Spleen (tissue), 11 donors: ENCODE data around the gene MAP1LC3A. TPM values are rescaled to one million over a fixed set of nuclear protein-coding genes. Genes with fewer than 3 reads are reported as not detected.

Source experiments
- DNase-seq: peaks from one replicate; pipeline ENCODE4 v3.0.0-alpha.2; 2020
- H3K27ac ChIP-seq, 8 donors: fragments of 200-600 bp; sonication (generic) in 7 of 8; 1 replicate in 4 of 8; 2 replicates in 4 of 8; pipeline versions ENCODE4 v1.5.0 to v1.8.0; 2016 to 2021; ENCODE audit warnings: inconsistent platforms in 4 of 8, mild to moderate bottlenecking in 4 of 8, moderate library complexity in 1 of 8
- H3K27me3 ChIP-seq, 7 donors: fragments of 200-600 bp; sonication (generic) in 6 of 7; replicated peaks in 1 of 7; 1 replicate in 4 of 7; 2 replicates in 3 of 7; pipeline versions ENCODE4 v1.5.0 to v1.8.0; 2016 to 2021; ENCODE audit warnings: inconsistent platforms in 3 of 7, mild to moderate bottlenecking in 1 of 7
- H3K36me3 ChIP-seq, 6 donors: fragments of 200-600 bp; sonication (generic) in 5 of 6; 1 replicate in 4 of 6; 2 replicates in 2 of 6; pipeline versions ENCODE4 v1.5.0 to v1.8.0; 2016 to 2021; ENCODE audit warnings: inconsistent platforms in 2 of 6
- H3K4me1 ChIP-seq, 6 donors: fragments of 200-600 bp; sonication (generic) in 5 of 6; 1 replicate in 3 of 6; 2 replicates in 3 of 6; pipeline versions ENCODE4 v1.5.0 to v1.8.0; 2016 to 2021; ENCODE audit warnings: inconsistent platforms in 3 of 6
- H3K4me3 ChIP-seq, 8 donors: fragments of 200-600 bp; sonication (generic) in 7 of 8; 1 replicate in 4 of 8; 2 replicates in 4 of 8; pipeline versions ENCODE4 v1.5.0 to v1.8.0; 2016 to 2021; ENCODE audit warnings: inconsistent platforms in 4 of 8, mild to moderate bottlenecking in 4 of 8, moderate library complexity in 2 of 8
- H3K9me3 ChIP-seq, 8 donors: fragments of 200-600 bp; sonication (generic) in 7 of 8; 1 replicate in 4 of 8; 2 replicates in 4 of 8; pipeline versions ENCODE4 v1.5.0 to v1.8.0; 2016 to 2021; ENCODE audit warnings: inconsistent platforms in 4 of 8
- CTCF ChIP-seq, 11 experiments: fragments of 200-600 bp in 7 of 11; fragments of 450-650 bp in 4 of 11; sonication (generic) in 4 of 11; IDR thresholded peaks in 8 of 11; conservative IDR thresholded peaks in 3 of 11; 1 replicate in 7 of 11; 2 replicates in 4 of 11; pipeline versions ENCODE4 v1.4.0 to v1.8.0; 2016 to 2021; ENCODE audit warnings: antibody characterized with exemption in 11 of 11, inconsistent platforms in 4 of 11, mild to moderate bottlenecking in 1 of 11
- POLR2A ChIP-seq, 3 donors: fragments of 450-650 bp; IDR thresholded peaks; one replicate each; pipeline ENCODE4 v1.5.1; 2017; ENCODE audit warnings: antibody characterized with exemption in 3 of 3, mild to moderate bottlenecking in 1 of 3
- POLR2AphosphoS5 ChIP-seq, 3 donors: sonication (generic); formaldehyde crosslinking; IDR thresholded peaks; one replicate each; pipeline ENCODE4 v1.5.1; 2017; ENCODE audit warnings: antibody characterized with exemption in 3 of 3
- WGBS, 5 donors: extraction: QIAGEN DNeasy Blood & Tissue Kit in 3 of 5; methylation state at CpG; one replicate each; pipeline versions ENCODE4 v1.1.5 to v1.1.7; 2013 to 2018; 5-methylcytosine and 5-hydroxymethylcytosine counted together
- intact Hi-C: fragments of 100-400 bp; cut with DNase I; formaldehyde crosslinking; loops from one replicate; pipeline ENCODE4 v1.15.0; 2023; ENCODE audit warnings: low total_unique reads
- polyA plus RNA-seq, 3 donors: library from polyadenylated mRNA; stranded (reverse); fragments of 200-250 nt; gene quantifications; one replicate each; pipeline ENCODE4 v1.2.1, GENCODE V29; 2013
- total RNA-seq, 7 donors: library from RNA; depleted of rRNA in 3 of 7; stranded (reverse); fragments of >200 nt in 3 of 7; fragmentation: NEBNext Ultra II Directional in 4 of 7; extraction: Animal tissue kit (Norgen Biotek cat#: 25700) in 4 of 7; gene quantifications; one replicate each; pipeline versions ENCODE4 v1.1.0 to v1.2.1, GENCODE V29; 2016 to 2021
- donor health status: healthy with polysubstance abuse.
- donor health status: DM: no; HTN: no; CAD: no; lungs with moderate emphysema.
- donor health status: DM: no; HTN: no; CAD: no.
- donor health status: Bipolar disorder and iron deficiency.
- donor health status: healthy.
- donor health status: DM: no; HTN: no; CAD: no.
- donor health status: DM: yes; HTN: yes; CAD: no.

MAP1LC3A gene
- total and polyA plus RNA-seq, 10 donors, result 13.0 to 56.7 (median 30.1) TPM

GRCh38 chr20:34536798-34537394 is 21.6 kb upstream of the MAP1LC3A start:
- peaks cover 6 to 99% (median 78%) of the 10 kb centered on the region in 6 donors for H3K36me3 ChIP-seq
- WGBS, 5 donors, result 73 to 93% (median 76%) methylated on average over 8 to 10 of the region's 10 CpGs
- intact Hi-C loops, result no loop called here
- H3K27me3 ChIP-seq, result no peaks in the 10 kb centered on the region
- no peak overlapping the region for H3K4me3 ChIP-seq
- no peaks in the 10 kb centered on the region for H3K9me3 ChIP-seq
- DNase-seq, result peak; percentile 84
- H3K4me1 ChIP-seq, result peaks cover 6 to 31% (median 17%) of the 10 kb centered on the region in 6 donors
- H3K27ac ChIP-seq, result no peak overlapping the region
- peak in 2 of 3 donors; percentile 7 to 42 for TF ChIP-seq POLR2AphosphoS5 (IDR thresholded peaks at IDR 0.05)
- no peak for TF ChIP-seq POLR2A (IDR thresholded peaks at IDR 0.05)
- peak in 8 of 11 experiments; percentile 14 to 47 (median 36) for TF ChIP-seq CTCF (IDR thresholded peaks at IDR 0.05 in 8 of 11, conservative IDR thresholded peaks at IDR 0.05 in 3 of 11)

GRCh38 chr20:34537651-34538050 is 20.9 kb upstream of the MAP1LC3A start:
- peak; percentile 61 for DNase-seq
- Histone ChIP-seq H3K36me3 (peaks cover 6 to 99% (median 73%) of the 10 kb centered on the region in 6 donors), H3K4me3 (no peak overlapping the region), H3K27ac (no peak overlapping the region), H3K9me3 (no peaks in the 10 kb centered on the region), H3K27me3 (no peaks in the 10 kb centered on the region), H3K4me1 (peaks cover 6 to 37% (median 24%) of the 10 kb centered on the region in 6 donors)
- WGBS, 5 donors, result 89 to 95% (median 92%) methylated on average over 8 of the region's 8 CpGs
- intact Hi-C loops, result no loop called here
- TF ChIP-seq POLR2AphosphoS5 (IDR thresholded peaks at IDR 0.05), result no peak
- TF ChIP-seq CTCF (IDR thresholded peaks at IDR 0.05 in 8 of 11, conservative IDR thresholded peaks at IDR 0.05 in 3 of 11), result no peak
- no peak for TF ChIP-seq POLR2A (IDR thresholded peaks at IDR 0.05)

- intact Hi-C loops, result no loop called here
- no peak overlapping the region for H3K27ac ChIP-seq
- 41 to 60% (median 54%) methylated on average over 5 of the region's 5 CpGs for WGBS, 5 donors
- H3K9me3 ChIP-seq, result no peaks in the 10 kb centered on the region
- no peaks in the 10 kb centered on the region for H3K27me3 ChIP-seq
- H3K4me1 ChIP-seq, result peaks cover 6 to 40% (median 24%) of the 10 kb centered on the region in 6 donors
- TF ChIP-seq POLR2A (IDR thresholded peaks at IDR 0.05) (no peak), POLR2AphosphoS5 (IDR thresholded peaks at IDR 0.05) (no peak), CTCF (IDR thresholded peaks at IDR 0.05 in 8 of 11, conservative IDR thresholded peaks at IDR 0.05 in 3 of 11) (peak; percentile 53 to 84 (median 75))
- peak; percentile 81 for DNase-seq
- H3K36me3 ChIP-seq, result peaks cover 6 to 89% (median 62%) of the 10 kb centered on the region in 6 donors
- no peak overlapping the region for H3K4me3 ChIP-seq
These were observed 19.8 kb upstream of the MAP1LC3A start for GRCh38 chr20:34538671-34539123.

- WGBS, 5 donors, result 94 to 99% (median 96%) methylated on average over 8 of the region's 8 CpGs
- intact Hi-C loops, result loop anchor here (5.0 kb wide), 1 partner anchor 168 kb away; no protein-coding TSS in a partner anchor
- no peak overlapping the region for H3K4me3 ChIP-seq
These were observed 18.8 kb upstream of the MAP1LC3A start for GRCh38 chr20:34539756-34540155.

More at GRCh38 chr20:34539756-34540155, 18.8 kb upstream of the MAP1LC3A start:
- Histone ChIP-seq H3K9me3 (no peaks in the 10 kb centered on the region), H3K36me3 (peaks cover 6 to 78% (median 52%) of the 10 kb centered on the region in 6 donors), H3K27ac (no peak overlapping the region), H3K4me1 (peaks cover 6 to 49% (median 29%) of the 10 kb centered on the region in 6 donors), H3K27me3 (no peaks in the 10 kb centered on the region)
- TF ChIP-seq CTCF (IDR thresholded peaks at IDR 0.05 in 8 of 11, conservative IDR thresholded peaks at IDR 0.05 in 3 of 11), result no peak
- TF ChIP-seq POLR2AphosphoS5 (IDR thresholded peaks at IDR 0.05), result no peak
- no peak for TF ChIP-seq POLR2A (IDR thresholded peaks at IDR 0.05)
- peak; percentile 8 for DNase-seq
